ENCODE results near the gene CPNE6. TPM values are rescaled to one million over a fixed set of nuclear protein-coding genes. Genes with fewer than 3 reads are reported as not detected.

The CPNE6 gene
- total and polyA plus RNA-seq, 8 donors = 0.12 TPM; not detected in 7

DNA sequence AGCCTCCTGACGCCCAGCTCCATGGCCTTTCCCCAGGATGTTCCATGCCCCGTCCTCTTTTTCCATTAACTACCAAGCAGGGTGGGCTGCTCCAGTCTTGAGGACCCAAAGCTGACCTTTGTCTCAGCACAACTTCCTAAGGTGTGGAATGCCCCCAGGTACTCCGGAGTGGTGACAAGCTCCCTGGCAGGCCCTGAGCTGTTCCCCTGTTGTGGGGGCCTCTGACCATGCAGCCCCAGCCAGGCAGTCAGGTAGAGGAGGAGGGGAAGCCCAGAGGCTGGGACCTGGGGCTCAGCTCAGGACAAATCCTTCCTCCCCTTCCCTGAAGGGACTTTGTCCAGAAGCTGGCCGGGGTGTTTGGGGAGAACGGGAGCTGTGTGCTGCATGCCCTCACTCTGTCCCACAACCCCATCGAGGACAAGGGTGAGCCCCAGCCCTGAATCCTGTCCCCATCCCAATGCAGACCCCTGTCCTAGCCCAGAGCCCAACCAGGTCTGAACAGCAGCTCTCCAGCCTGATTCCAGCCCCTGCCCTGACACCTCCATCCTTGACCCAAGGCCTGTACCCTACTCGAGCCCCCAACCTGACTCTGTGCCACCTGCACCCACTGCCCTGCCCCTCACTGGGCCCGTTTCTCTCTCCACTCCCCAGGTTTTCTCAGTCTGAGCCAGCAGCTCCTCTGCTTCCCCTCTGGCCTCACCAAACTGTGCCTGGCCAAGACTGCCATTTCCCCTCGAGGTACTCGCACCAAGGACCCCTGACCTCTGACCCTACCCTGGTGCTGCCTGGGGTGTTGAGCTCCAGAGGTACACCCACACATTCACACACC lies 15.2 kb upstream of the CPNE6 start:
- H3K9me3 ChIP-seq = no peaks in the 10 kb centered on the region
- H3K36me3 ChIP-seq = no peaks in the 10 kb centered on the region
- intact Hi-C loops (cut with DNase I) = no loop called here
- H3K27me3 ChIP-seq = peaks cover 0 to 37% of the 10 kb centered on the region in 2 donors
- no peak overlapping the region for H3K4me3 ChIP-seq
- DNase-seq (peak in 1 of 4 donors; percentile 25), ATAC-seq (no peak)
- no peak overlapping the region for H3K27ac ChIP-seq
- TF ChIP-seq, protein P1, sequence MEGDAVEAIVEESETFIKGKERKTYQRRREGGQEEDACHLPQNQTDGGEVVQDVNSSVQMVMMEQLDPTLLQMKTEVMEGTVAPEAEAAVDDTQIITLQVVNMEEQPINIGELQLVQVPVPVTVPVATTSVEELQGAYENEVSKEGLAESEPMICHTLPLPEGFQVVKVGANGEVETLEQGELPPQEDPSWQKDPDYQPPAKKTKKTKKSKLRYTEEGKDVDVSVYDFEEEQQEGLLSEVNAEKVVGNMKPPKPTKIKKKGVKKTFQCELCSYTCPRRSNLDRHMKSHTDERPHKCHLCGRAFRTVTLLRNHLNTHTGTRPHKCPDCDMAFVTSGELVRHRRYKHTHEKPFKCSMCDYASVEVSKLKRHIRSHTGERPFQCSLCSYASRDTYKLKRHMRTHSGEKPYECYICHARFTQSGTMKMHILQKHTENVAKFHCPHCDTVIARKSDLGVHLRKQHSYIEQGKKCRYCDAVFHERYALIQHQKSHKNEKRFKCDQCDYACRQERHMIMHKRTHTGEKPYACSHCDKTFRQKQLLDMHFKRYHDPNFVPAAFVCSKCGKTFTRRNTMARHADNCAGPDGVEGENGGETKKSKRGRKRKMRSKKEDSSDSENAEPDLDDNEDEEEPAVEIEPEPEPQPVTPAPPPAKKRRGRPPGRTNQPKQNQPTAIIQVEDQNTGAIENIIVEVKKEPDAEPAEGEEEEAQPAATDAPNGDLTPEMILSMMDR (IDR thresholded peaks at IDR 0.05) = no peak
- peaks cover 0 to 17% of the 10 kb centered on the region in 2 donors for H3K4me1 ChIP-seq

DNA sequence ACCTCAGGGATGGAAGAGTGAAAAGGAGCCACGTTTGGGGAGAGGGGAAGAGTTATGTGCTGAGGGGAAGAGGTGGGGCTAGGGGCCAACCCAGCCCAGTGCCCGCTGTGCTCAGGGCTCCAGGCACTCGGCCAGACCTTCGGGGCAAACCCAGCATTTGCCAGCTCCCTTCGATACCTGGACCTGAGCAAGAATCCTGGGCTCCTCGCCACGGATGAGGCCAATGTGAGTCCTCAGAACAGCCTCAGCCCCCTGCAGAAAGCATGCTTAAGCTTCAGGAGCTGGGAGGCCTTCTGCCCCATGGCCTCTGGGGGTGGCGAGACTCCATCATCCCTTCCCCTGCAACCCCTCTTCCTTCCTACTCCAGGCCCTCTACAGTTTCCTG lies 14.6 kb upstream of the CPNE6 start:
- H3K4me3 ChIP-seq = no peak overlapping the region
- peaks cover 0 to 32% of the 10 kb centered on the region in 2 donors for H3K27me3 ChIP-seq
- DNase-seq (peak in 1 of 4 donors; percentile 19), ATAC-seq (no peak)
- H3K4me1 ChIP-seq = peaks cover 0 to 11% of the 10 kb centered on the region in 2 donors
- intact Hi-C loops (cut with DNase I) = no loop called here
- H3K36me3 ChIP-seq = no peaks in the 10 kb centered on the region
- no peak overlapping the region for H3K27ac ChIP-seq
- TF ChIP-seq, protein P1 (IDR thresholded peaks at IDR 0.05) = no peak
- no peaks in the 10 kb centered on the region for H3K9me3 ChIP-seq

DNA sequence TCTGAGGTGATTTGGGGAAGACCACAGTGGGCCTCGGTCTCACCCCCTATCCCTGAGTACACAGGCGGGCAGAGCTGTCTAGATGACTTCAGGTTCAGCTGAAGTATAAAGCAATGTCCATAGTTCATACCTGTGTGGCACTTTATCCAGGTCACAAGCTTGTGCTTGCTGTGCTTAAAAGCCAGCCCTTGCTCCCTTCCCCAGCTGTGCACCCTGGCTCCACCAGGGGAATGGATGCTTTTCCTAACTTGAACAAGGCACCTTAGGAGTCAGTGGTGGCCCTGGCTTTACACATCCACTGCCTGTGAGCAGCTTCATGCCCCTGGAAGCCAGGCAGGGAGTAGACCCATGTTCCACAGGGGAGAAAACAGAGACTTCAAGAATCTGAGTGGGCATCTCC lies 14.1 kb upstream of the CPNE6 start:
- Histone ChIP-seq H3K36me3 (no peaks in the 10 kb centered on the region), H3K4me1 (peaks cover 0 to 6% of the 10 kb centered on the region in 2 donors), H3K9me3 (no peaks in the 10 kb centered on the region), H3K27ac (no peak overlapping the region), H3K4me3 (no peak overlapping the region), H3K27me3 (peaks cover 0 to 27% of the 10 kb centered on the region in 2 donors)
- TF ChIP-seq, protein P1 (IDR thresholded peaks at IDR 0.05) = no peak
- ATAC-seq (no peak), DNase-seq (no peak)
- intact Hi-C loops (cut with DNase I) = no loop called here

DNA sequence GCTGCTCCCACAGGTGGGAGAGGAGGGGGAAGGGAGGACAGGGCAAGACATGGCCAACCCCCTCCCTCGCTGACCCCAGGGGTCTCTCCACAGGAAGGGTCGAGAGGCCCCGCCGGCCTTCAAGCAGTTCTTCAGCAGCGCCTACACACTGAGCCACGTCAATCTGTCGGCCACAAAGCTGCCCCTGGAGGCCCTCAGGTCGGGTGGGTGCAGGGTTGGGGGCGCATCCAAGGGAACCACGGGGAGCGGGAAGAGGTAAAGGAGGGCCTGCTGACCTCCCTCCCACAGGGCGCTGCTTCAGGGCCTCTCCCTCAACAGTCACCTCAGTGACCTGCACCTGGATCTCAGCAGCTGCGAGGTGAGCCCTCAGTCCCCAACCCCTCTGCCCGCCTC lies 13.5 kb upstream of the CPNE6 start:
- intact Hi-C loops (cut with DNase I) = no loop called here
- DNase-seq (peak in 1 of 4 donors; percentile 59), ATAC-seq (no peak)
- H3K27ac ChIP-seq = no peak overlapping the region
- TF ChIP-seq, protein P1 (IDR thresholded peaks at IDR 0.05) = no peak
- H3K27me3 ChIP-seq = peaks cover 0 to 21% of the 10 kb centered on the region in 2 donors
- no peak overlapping the region for H3K4me3 ChIP-seq
- no peaks in the 10 kb centered on the region for H3K9me3 ChIP-seq
- no peaks in the 10 kb centered on the region for H3K36me3 ChIP-seq
- H3K4me1 ChIP-seq = peaks cover 0 to under 1% of the 10 kb centered on the region in 2 donors

DNA sequence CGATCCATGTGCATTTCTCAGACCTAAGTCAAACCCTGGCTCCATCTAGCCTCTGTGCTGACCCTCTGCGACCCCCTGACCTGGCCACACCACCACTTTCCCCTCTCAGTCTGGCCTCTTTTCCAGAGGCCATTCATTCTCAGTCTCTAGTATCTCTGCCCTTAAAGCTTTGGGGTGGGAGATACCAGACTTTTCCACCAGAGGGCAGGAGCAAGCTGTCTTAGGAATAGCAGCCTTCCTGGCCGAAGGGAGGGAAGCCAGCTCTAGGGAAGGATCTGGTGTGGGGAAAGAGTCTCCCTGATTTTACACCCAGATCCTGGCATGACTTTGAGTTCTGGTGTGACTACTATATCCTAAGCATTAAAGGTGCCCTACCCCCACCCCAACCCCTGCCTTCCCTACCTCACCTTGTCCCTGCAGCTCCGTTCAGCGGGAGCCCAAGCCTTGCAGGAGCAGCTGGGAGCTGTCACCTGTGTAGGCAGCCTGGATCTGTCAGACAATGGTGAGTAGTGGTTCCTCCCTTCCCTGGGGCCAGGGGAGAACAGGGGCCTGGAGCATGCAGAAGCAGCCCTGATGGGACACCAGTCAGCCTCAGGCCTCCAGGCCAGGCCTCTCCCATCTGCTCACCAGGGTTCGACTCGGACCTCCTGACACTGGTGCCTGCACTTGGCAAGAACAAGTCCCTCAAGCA lies 13.0 kb upstream of the CPNE6 start:
- ATAC-seq (peak; percentile 75), DNase-seq (peak; percentile 29 to 89 (median 68))
- no peaks in the 10 kb centered on the region for H3K4me1 ChIP-seq
- TF ChIP-seq, protein P1 (IDR thresholded peaks at IDR 0.05) = peak; percentile 21 to 81
- no peak overlapping the region for H3K4me3 ChIP-seq
- intact Hi-C loops (cut with DNase I) = no loop called here
- no peaks in the 10 kb centered on the region for H3K36me3 ChIP-seq
- H3K27me3 ChIP-seq = peaks cover 0 to 16% of the 10 kb centered on the region in 2 donors
- no peak overlapping the region for H3K27ac ChIP-seq
- H3K9me3 ChIP-seq = no peaks in the 10 kb centered on the region
